CD4-positive, alpha-beta T cell treated with Interleukin-12 subunit alpha and Interleukin-12 subunit beta, for 1 hour (primary cell): Measurements from ENCODE around the gene MIGA2.
A peak's percentile ranks its signal among the peaks of the same experiment; 100 is the strongest.
"Not testable (repeated sequence)": the region's sequence is repeated elsewhere in the genome, so short reads cannot be mapped to it uniquely, and the experiment has no call there.

ENCODE experiments used
- DNase-seq: peaks from one replicate; pipeline ENCODE4 v3.0.0-alpha.2; 2020

Gene MIGA2

DNA sequence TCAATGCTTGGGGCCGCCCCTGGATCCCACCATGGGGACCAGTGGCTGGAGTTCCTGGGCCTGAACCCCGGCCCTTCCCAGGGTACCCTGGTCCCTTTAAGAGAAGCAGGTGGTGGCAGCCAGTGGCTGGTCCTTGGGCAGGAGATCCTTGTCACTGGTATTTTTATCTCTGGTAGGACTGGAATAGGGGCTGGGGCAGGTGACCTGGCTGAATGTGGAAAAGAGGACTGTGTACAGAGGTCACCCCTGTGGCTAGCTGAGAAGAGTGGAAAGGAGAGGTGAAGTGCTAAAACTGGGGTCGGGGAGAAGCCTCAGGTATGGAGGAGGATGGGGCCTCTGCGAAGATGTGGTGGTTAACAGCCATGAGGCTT, 67.2 kb downstream of the MIGA2 start:
- no peak for DNase-seq

DNA sequence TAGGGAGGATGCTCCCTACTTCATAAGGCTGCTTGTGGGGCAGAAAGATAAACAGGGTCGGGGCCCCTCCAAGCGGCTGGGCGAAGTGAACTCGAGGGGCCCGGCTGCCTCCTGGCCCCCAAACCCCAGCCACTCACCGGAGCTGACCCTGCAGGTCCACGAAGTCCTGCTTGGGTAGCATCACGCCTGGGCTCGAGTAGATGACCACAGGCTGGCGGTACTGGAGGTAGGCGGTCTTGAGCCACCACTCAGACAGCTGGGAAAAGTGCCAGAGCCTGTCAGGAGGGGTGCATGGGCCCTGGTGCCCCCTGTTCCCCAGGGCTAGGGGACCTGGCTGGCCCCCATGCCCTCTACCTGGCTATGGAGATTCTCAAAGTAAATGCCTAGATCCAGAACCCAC, 67.6 kb downstream of the MIGA2 start:
- DNase-seq: no peak

- no peak for DNase-seq
Observed at GRCh38 chr9:129105857-129106694, 69.7 kb downstream of the MIGA2 start.

DNA sequence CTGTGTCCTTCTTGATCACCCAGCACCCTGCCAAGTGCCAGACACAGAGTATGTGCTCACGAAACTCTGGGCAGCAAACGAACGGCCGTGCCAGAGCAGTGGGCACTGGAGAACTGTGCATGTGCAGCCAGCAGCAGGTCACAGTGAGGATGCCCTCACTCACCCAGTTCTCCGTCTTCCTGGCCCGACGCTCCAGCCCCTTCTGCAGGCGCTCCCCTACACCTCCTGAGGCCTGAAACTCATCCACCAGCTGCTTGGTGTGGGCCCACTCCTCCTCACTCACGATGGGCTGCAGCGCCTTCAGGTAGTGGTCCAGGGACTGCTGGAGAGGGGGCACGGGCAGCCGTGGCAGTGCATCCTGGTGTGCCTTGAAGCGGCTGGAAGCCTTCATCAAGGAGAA, 71.2 kb downstream of the MIGA2 start:
- no peak for DNase-seq

DNA sequence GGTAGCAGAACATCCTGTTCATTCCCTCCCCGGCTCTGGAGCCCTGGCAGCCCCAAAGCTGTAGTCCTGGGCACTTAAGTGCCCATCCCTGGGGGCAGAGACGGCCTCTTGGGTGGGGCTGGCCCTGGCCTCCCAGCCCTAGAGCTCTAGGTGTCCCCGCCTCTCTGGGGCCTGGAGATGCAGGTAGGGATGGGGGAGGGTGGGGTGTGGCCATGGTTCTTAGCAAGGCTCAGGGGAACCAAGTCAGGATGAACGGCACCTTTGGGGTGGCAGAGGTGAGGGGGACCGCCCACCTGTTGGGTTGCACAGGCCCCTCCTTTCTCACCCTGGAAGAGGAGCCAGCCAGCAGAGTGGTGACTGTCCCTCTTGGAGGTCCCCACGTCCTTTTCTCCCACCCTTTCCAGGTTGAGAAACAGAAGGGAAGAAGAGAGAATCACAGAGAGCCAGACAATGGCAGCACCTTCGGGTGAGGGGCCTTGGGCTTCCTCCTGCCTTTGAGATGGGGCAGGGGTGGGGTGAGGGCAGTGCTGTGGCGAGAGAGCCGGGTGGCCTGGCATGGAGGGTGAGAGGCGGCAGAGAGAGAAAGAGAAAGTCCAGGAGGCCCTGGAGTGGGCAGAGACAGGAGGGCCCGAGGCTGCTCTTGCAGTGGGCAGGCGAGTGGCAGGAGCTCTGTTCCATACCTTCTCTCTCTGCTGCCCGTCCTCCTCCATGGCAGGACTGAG, 71.8 kb downstream of the MIGA2 start:
- no peak for DNase-seq

GRCh38 chr9:129108805-129109536, 72.5 kb downstream of the MIGA2 start:
- DNase-seq: no peak

DNA sequence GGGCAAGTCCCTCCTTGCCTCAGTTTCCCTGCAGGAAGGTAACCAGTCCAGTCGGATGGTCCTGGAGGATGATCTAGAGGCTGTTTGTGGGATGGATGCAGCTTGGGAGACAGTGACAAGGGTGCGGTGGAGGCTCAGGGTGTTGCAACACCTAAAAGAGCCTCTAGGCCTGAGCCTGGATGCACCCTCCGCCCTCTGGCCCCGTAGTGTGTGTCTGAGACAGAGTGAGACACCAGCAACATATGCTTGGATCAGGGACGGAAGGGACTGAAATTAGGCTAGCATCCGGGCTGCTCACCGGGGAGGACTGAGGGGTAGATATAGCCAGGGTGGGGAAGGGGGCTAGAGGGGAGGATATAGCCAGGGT, 73.1 kb downstream of the MIGA2 start:
- no peak for DNase-seq

GRCh38 chr9:129109952-129110739, 73.7 kb downstream of the MIGA2 start:
- no peak for DNase-seq

DNA sequence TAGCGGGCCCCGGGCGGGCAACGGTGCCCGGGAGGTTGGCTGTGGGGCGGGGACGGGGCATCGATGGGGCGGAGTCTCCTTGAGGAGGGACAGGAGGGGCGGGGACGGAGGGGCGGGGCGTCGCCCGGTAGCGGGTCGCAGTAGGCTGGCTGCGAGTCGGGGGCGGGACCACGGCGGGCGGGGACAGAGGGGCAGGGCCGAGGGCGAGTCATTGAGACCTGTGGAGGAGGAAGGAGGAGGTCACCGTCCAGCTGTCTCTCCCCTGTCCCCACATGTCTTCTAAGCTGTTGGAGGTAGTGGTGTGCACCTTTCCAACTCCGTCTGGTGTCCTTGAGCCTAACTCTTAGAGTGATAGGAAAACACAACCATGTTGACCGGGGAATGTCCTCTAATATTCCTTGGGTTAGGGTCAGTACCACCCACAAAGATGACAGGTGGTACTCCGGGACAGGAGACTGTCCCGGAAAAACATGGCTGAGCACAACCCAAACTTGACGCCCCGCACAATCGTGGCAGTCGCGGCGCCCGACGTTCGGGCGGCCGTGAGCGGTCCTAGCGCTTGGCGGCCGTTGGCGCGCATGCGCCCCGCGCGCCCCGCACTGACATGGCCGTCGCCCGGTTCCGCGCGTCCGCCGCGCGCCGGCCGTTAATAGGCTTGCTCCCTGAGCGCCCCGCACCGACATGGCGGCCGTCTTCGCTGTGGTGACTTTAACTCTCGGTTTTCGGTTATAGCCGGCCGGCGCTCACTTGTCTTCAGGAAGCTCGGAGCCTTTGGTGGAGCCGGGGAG, 74.5 kb downstream of the MIGA2 start, which contains the start of the genes CRAT and PTPA:
TSS of gene CRAT (minus strand) at position 54 of the 788 bp plus-strand sequence. CDS start 284 bp downstream, outside the sequence.
TSS of gene PTPA (plus strand) at position 676 of the 788 bp plus-strand sequence. CDS start 186 bp downstream, outside the sequence.
- peak; percentile 96 for DNase-seq

DNA sequence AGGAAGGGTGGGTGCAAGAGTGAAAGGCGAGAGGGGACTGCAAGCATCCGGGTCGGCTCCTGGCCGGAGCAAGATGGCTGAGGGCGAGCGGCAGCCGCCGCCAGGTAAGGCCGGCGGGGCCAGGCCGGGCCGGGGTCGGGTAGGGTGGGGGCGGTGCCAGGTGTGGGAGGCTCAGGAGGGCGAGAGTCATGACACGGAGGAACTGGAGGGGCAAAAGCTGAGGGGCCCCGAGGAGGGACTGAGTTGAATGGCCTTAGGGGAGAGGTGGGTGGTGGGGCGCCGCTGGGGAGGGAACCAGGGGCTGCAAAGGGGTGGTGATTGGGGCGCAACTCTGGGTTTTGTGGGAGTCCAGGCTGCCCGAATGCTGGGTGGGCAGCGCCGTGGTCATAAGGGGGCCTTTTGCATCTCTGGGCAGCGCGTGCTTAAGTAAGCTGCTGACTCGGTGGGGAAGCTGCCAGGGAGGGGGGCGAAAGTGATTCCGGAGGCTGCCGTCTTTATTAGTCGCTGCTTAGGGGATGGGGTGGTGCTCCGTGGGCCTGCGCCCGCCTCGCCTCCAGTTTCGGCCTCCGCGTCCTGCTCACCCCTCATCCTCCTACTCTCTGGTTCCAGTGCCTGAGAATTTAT, 75.2 kb downstream of the MIGA2 start:
- peak; percentile 17 for DNase-seq

GRCh38 chr9:129112526-129112925, 76.1 kb downstream of the MIGA2 start:
- not testable (repeated sequence) for DNase-seq

DNA sequence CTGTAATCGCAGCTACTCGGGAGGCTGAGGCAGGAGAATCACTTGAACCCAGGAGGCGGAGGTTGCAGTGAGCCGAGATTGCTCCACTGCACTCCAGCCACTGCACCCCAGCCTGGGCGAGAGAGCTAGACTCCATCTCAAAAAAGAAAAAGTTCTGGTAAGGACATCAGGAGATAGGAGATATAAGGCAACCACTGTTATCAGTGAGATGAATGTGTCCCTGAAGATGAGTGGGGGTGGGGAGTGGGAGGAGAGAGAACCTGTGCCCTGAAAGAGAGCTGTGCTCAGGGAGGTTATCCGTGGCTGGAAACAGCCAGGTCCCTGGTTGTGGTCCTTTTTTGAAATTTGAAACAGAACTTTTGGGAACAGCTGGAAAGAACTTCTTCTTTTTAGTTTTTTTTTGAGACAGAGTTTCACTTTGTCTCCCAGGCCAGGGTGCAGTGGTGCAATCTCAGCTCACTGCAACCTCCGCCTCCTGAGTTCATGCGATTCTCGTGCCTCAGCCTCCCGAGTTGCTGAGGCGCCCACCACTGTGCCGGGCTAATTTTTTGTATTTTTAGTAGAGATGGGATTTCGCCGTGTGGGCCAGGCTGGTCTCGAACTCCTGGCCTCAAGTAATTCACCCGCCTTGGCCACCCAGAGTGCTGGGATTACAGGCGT, 77.3 kb downstream of the MIGA2 start:
- DNase-seq: no peak

GRCh38 chr9:129118799-129119198, 82.4 kb downstream of the MIGA2 start:
- DNase-seq: no peak

DNA sequence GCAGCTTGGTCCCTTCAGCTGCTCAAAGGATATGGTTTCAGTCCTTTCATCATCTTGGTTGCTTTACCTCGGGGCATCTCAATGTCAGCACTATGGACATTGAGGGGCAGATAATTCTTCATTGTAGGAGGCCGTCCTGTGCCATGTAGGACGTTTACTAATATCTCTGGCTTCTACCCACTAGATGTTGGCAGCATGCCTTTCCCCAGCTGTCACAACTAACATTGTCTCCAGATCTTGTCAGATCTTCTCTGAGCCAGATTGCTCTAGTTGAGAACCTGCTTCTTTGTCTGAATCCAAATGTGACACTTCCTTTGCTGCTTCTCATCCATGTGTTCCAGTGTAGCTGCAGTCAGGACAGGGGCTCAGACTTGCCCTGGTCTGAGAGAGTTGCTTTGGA, 85.1 kb downstream of the MIGA2 start:
- no peak for DNase-seq
